DMS53 (cell line): ENCODE data around the gene EIF4E.
"Not testable (repeated sequence)": the region's sequence is repeated elsewhere in the genome, so short reads cannot be mapped to it uniquely, and the experiment has no call there.

Experiments used
- DNase-seq: peaks from one replicate; lab custom pipeline; 2025; lab: John Stamatoyannopoulos, UW

Gene EIF4E

DNA sequence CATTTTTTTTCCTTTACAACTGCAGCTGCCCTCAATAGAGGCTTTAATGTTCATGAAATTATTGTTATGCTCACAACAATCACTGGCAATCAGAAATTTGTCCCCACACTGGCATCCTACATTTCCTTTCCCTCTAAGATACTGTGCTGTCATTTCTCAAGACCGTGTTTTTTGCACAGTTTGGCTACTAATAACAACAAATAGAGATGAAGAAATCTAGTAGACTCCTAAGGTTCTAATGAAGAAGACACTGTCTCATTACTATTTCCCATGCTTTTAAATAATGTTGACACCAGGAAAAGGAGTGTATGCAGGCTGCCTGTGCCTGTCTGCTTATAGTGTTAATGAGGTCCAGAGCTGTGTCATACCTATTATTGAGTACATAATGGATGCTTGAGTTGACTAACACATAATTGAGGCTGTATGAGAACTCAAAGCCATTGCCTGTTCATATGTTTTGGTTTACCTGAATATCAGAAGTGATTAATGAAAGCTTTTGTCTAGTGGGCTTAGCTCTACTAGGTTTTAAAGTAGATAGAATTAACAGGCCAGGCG is 1.5 kb upstream of the EIF4E start:
- no peak for DNase-seq

- DNase-seq, result peak; percentile 82
Measured at GRCh38 chr4:98929341-98930267, 671 bp upstream of the EIF4E start.

DNA sequence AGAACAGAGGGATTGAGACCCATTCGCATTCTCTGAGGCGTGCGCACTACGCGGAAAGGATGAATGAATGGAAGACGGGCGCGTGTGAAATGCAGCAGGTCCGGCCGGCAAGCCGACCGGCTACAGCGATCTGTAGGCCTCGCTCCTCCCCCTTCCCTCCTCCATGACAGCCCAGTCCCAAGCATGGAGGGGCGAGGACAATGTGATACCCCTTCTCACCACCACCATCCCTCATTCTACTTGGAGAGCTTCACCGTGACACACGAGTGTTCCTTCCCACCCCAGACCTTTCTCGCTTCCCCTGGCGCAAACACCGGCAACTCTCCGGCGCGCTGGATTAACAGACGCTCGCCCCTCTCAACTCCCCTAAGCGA is 815 bp downstream of the EIF4E start:
- DNase-seq, result peak; percentile 84

DNA sequence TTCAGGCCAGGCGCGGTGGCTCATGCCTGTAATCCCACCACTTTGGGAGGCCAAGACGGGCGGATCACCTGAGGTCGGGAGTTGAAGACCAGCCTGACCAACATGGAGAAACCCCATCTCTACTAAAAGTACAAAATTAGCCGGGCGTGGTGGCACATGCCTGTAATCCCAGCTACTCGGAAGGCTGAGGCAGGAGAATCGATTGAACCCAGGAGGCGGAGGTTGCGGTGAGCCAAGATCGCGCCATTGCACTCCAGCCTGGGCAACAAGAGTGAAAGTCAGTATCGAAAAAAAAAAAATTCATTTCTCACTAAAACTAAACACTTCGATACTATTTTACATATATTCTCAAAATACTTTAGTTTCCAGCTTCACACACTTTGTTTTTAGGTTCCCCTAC is 2.7 kb downstream of the EIF4E start:
- DNase-seq, result not testable (repeated sequence)

- DNase-seq, result no peak
Measured at GRCh38 chr4:98921292-98921691, 7.6 kb downstream of the EIF4E start.

GRCh38 chr4:98919996-98920395 is 8.9 kb downstream of the EIF4E start:
- DNase-seq, result no peak

DNA sequence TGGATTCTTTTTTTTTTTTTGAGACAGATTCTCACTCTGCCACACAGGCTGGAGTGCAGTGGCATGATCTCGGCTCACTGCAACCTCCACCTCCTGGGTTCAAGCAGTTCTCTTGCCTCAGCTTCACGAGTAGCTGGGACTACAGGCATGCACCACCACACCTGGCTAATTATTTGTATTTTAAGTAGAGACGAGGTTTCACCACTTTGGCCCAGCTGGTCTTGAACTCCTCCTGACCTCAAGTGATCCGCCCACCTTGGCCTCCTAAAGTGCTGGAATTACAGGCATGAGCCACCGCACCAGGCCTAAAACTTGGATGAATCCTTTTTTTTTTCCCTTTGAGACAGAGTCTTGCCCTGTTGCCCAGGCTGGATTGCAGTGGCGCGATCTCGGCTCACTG is 18.2 kb downstream of the EIF4E start:
- DNase-seq, result not testable (repeated sequence)

DNA sequence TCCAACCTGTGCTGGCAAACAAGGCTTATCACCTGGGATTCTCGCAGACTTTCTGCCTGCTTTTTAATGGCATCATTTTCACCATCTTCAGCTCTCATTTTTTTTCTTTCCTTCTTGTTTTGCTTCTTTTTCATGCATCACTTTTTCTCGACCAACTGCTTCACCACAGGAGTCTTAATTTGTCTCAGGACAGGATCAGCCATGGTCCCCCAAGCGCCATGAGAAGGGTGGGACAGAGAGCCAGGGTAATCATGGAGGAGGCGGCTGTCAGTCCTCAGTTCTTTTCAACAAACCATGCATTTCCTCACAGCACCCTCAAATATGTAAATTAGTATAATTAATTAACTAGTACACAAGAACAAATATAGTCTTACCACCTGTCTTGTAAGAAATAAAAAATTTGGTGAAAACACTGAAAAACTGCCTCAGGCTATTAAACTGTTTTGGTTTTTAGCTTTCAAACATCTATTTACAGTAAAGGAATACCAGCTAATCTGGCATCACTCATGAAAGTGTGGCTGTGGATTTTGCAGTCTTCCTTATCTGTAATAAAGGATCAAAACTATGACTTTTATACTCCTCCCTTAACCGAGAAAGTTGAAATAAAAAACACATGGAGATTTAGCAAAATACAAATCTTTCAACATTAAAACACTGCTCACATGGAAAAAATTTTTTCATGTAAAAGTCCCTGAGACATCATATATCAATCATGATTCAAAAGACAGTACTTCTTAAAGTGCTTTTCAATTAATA is 19.1 kb downstream of the EIF4E start:
- DNase-seq, result no peak

DNA sequence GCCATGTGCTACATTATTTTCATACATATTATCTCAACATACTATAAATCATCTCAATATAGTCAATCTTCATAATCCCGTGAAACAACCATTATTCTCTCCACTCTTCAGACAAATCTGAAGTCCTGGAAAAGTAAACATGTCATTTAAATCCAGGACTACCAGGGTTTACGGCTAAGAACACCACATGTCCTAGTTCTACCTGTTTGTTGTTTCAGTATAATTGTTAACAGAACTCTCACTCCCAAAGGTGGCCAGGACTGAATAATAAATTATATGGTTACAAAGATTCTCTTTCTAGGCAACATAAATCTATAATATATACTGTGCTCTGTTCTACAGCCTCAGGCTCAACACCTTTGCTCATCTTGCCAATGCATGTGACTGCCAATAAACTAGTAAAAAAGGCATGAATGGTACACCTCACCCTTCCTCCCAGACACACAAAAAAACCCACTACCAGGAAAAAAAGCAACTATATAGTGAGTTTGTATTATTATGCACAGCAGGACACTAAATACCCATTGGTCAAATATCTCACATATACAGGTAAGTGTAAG is 20.1 kb downstream of the EIF4E start:
- peak; percentile 32 for DNase-seq

DNA sequence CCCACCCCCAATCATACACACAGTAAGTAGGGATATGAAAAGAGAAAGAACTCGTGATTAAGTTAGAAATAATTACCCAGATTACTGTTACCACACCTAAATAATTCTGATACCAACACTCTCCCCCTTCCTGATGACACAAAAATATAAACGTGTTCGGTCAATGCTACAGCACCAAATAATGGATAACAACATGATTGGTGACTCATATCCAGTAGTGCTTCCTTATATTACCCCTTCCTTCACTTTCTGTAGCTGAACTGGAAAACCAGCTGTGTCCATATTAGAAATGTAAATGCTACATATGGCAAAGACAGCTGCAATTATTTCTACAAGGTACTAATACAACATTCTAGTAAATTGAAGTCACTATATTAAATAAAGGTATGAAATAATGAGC is 20.8 kb downstream of the EIF4E start:
- DNase-seq, result peak; percentile 41

DNA sequence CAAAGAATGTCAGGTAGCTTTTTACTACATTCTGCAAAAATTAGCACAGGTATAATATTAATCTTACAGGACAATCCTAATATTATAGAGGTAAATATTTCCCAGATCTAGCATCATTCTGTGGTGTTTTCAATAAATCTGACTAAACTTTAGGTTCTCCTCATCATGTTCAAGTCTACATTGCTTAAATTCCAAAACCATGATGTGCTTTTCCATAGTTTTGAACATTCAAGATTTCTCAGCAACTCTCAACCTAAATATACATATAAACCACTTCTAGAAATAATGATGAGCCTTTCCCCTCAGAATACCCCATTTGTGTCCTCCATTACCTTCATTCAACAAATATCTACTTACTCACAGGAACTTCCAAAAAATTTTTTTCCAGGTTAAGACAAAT is 23.1 kb downstream of the EIF4E start:
- DNase-seq, result no peak

DNA sequence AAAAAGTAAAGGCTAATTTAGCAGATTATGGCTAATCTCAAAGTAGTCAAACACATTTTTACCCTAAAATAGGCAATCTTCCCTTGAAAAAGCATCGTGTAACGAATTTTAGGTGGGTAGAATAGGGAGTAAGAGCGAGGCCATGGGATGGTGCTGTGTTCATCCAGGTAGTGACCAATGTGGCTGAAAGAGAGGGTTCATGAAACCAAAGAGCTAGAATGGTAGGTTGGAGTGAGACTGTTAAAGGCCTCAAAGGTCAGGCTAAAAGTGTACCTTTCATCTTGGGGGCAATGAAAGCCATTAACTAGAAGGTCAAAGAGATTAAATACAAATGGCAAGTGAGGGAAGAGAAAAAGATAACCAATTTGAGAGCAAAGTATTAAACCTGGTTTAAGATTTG is 23.6 kb downstream of the EIF4E start:
- no peak for DNase-seq

DNA sequence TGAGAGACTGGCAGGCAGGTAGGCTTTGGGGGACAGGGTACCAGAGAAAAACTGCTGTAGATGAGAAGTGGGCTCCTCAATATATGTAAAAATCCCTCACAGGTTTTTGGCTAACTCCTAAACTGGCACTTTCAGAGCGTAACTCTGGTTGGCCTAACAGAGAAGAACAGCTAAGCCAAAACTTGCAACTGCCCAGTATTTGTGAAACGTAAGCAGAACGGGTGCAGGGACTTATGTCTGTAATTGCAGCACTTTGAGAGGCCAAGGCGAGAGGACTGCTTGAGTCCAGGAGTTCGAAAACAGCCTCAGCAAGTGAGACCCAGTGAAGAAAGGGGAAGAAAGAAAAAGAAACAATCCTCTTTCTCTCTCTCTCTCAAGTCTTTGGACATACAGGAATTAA is 25.0 kb downstream of the EIF4E start:
- DNase-seq, result no peak

- DNase-seq, result no peak
Measured at GRCh38 chr4:98903561-98903960, 25.4 kb downstream of the EIF4E start.

- DNase-seq, result no peak
Measured at GRCh38 chr4:98899277-98899676, 29.7 kb downstream of the EIF4E start.

- DNase-seq, result no peak
Measured at GRCh38 chr4:98891478-98892337, 37.2 kb downstream of the EIF4E start.

- DNase-seq, result no peak
Measured at GRCh38 chr4:98890702-98891455, 38.1 kb downstream of the EIF4E start.

DNA sequence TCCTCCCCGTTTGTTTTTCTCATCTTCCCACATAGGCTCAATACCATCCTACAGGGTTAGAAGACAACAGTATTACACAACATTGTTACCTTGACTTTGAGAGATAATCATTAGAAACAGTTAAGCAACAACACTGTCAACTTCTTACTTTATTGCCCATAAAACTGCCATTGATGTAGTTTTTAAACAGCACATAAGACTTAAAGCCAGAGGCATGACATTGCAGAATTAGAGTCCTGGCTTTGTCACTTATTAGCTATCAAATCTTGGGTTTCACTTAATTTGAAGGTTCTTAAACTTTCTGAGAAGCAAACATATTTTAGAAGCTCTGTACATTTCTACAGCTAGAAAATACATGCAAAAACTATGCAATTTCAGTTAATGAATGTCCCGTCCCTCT is 41.8 kb downstream of the EIF4E start:
- no peak for DNase-seq

DNA sequence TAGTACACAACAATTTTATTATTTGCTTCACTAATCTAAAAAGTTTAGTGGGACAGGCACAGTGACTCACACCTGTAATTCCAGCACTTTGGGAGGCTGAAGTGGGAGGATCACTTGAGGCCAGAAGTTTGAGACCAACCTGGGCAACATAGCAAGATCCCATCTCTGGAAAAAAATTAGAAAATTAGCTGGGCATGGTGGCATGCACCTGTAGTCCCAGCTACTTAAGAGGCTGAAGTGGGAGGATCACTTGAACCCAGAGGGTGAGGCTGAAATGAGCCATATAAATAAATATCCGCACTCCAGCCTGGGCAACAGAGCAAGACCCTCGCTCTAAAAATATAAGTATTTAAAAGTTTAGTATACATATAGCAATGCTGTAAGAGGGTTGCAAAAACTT is 42.6 kb downstream of the EIF4E start:
- not testable (repeated sequence) for DNase-seq

DNA sequence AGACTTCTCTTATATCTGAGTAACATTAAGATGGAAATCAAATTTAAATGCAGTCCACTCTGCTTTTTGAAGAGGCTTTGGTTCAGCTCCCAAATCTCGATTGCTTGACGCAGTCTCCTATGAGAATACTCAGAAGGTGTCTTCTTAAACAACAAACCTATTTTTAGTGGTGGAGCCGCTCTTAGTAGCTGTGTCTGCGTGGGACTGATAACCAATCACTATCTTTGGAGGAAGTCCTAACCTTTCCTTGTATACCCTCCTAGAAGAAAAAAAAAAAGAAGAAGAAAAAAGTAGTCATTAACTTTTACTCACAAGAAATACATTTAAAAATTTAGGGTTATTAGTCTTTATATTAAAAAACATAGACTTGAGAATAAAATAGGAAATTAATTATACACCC is 48.0 kb downstream of the EIF4E start:
- DNase-seq, result not testable (repeated sequence)

DNA sequence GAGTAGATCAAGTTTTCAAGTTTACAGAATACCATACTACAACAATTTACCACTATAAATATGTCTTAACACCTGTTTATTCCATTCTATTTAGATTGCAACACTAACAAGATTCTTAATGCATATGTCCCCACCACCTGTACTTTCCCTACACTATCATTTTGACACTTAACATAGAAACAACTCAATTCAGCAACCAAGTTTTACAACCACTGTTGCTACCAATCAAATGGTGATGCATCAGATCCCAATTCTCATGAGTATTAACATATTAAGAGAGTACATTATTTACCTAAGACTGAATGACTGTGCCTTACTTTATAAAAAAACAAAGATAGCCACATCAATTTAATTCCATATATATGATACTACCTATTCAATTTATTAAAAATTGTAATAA is 49.4 kb downstream of the EIF4E start:
- DNase-seq, result no peak
